Mesodermal cell (in vitro differentiated cells): Measurements from ENCODE around the gene TAF8.

Source experiments
- H3K27ac ChIP-seq: 2 replicates; pipeline ENCODE4 v1.7.0; 2013; ENCODE audit warnings: mild to moderate bottlenecking, low read depth, low read length, moderate library complexity; ENCODE audit not compliant: severe bottlenecking
- H3K36me3 ChIP-seq: 2 replicates; pipeline ENCODE4 v1.7.1; 2013; ENCODE audit warnings: mild to moderate bottlenecking, low read length, moderate library complexity; ENCODE audit not compliant: control insufficient read depth, insufficient read depth
- H3K4me1 ChIP-seq: one replicate; pipeline ENCODE4 v1.7.1; 2013; ENCODE audit warnings: mild to moderate bottlenecking, low read length; ENCODE audit not compliant: insufficient read depth, control insufficient read depth, poor library complexity, severe bottlenecking
- H3K4me3 ChIP-seq: 2 replicates; pipeline ENCODE4 v1.7.0; 2013; ENCODE audit warnings: low read length, control low read depth, mild to moderate bottlenecking; ENCODE audit not compliant: insufficient read depth, poor library complexity, severe bottlenecking; ENCODE audit errors: extremely low read depth
- H3K9me3 ChIP-seq: 2 replicates; pipeline ENCODE4 v1.7.1; 2013; ENCODE audit warnings: mild to moderate bottlenecking, low read length, moderate library complexity; ENCODE audit not compliant: control insufficient read depth
- WGBS, 2 experiments: methylation state at CpG; one replicate each; pipeline ENCODE4 v1.1.5; 2013; ENCODE audit warnings: missing lambda C conversion rate in 2 of 2; ENCODE audit not compliant: insufficient coverage in 2 of 2; 5-methylcytosine and 5-hydroxymethylcytosine counted together

Gene TAF8

DNA sequence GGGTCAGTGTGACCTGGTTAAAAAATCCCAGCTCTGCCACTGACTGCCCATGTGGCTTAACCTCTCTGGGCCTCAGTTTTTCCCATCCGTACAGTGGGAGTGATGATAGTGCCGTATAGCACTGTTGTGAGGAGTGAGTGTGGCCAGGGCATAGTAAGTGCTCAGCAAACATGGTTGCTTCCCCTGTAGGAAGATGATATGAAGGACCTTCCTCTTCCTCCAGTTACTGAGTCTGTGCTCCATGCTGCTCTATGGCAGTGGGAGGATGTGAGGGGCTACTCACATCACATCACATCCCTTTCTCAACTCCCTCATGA, 79.0 kb downstream of the TAF8 start:
- whole genome bisulfite sequencing, 2 experiments: 100% methylated on average over 1 to 2 of the region's 2 CpGs
- Histone ChIP-seq H3K4me3 (no peak overlapping the region), H3K9me3 (peaks cover 6% of the 10 kb centered on the region), H3K27ac (no peak overlapping the region), H3K4me1 (peaks cover 17% of the 10 kb centered on the region), H3K36me3 (no peaks in the 10 kb centered on the region)

GRCh38 chr6:42131531-42131930, 81.2 kb downstream of the TAF8 start:
- WGBS, 2 experiments: 86 to 91% methylated on average over 8 to 11 of the region's 11 CpGs
- H3K36me3 ChIP-seq: no peaks in the 10 kb centered on the region
- H3K9me3 ChIP-seq: peaks cover 6% of the 10 kb centered on the region
- no peak overlapping the region for H3K4me3 ChIP-seq
- H3K27ac ChIP-seq: peak overlapping the region; percentile 72
- H3K4me1 ChIP-seq: peaks cover 22% of the 10 kb centered on the region

GRCh38 chr6:42133926-42134325, 83.6 kb downstream of the TAF8 start:
- Histone ChIP-seq H3K9me3 (peaks cover 6% of the 10 kb centered on the region), H3K4me1 (peaks cover 36% of the 10 kb centered on the region), H3K27ac (no peak overlapping the region), H3K36me3 (no peaks in the 10 kb centered on the region), H3K4me3 (no peak overlapping the region)
- WGBS, 2 experiments: 88 to 94% methylated on average over 4 of the region's 4 CpGs

DNA sequence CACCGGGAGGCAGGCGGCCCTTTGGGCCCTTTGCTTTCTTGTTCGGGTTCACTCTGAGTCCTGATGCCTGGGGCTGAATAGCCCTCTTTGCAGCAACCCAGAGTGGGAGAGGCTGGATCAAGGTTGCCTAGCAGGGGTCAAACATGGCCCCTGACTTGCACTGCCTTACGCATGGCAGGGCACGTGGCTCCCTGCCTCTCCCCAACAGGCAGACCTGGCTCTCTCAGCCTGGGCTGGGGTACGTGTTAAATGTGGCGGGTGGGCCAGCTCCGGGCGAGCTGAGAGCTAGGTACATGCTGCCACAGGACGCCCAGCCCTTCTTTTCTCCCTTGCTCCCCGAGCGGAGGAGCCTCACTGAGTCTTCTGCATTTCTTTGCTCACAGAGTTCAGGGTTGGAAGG, 84.8 kb downstream of the TAF8 start:
- peaks cover 6% of the 10 kb centered on the region for H3K9me3 ChIP-seq
- H3K36me3 ChIP-seq: no peaks in the 10 kb centered on the region
- H3K27ac ChIP-seq: no peak overlapping the region
- WGBS, 2 experiments: 84 to 91% methylated on average over 7 to 9 of the region's 12 CpGs
- no peak overlapping the region for H3K4me3 ChIP-seq
- peaks cover 48% of the 10 kb centered on the region for H3K4me1 ChIP-seq

DNA sequence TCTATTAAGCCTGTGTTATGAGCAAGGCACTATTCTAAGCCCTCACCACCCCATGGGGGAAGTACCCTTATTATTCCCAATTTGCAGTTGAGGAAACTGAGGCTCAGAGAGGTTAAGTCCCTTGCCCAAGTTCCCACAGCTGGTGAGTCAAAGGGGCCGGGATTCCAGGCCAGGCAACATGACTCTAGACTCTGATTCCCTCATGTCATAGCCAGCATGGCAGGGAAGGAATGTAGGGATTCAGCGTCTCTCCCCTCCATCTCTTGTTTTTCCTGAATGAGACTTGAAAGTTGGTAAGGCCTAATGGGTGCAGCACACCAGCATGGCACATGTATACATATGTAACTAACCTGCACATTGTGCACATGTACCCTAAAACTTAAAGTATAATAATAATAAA, 85.4 kb downstream of the TAF8 start:
- no peak overlapping the region for H3K27ac ChIP-seq
- WGBS, 2 experiments: 65 to 83% methylated on average over 1 to 2 of the region's 2 CpGs

DNA sequence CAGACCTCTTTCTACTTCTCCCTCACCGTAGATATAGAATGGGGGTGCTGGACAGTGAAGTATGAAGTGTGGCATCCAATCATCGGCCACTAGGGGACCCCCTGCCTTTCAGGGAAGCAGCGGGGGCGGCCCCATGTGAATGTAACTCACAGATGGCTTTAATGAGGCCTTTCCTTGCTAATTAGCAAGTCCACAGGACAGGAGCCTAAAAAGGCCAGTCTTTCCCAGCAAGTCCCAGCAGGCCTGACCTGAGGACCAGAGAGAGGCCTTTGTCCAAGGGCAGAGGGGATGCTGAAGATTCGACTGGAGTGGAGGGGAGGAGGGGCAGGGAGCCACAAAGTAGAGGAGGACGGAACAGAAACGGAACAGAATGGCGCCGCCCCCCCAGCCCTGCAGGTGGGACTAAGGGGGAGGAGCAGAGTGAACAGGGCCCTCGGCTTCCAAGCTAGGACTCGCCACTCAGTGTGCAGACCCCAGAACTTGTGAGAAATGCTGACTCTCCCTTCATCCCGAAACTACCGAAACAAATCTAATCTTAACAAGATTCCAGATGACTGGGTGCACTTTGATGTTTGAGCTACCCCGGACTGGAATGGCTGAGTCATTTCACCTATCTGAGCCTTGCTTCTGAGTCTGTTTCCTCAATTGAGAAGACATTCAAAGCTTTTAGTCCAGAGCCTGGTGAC, 86.3 kb downstream of the TAF8 start:
- H3K27ac ChIP-seq: peak overlapping the region; percentile 92
- 7% methylated on average over 11 to 12 of the region's 14 CpGs for WGBS, 2 experiments
- no peak overlapping the region for H3K4me3 ChIP-seq
- H3K9me3 ChIP-seq: peaks cover 6% of the 10 kb centered on the region
- peaks cover 59% of the 10 kb centered on the region for H3K4me1 ChIP-seq
- no peaks in the 10 kb centered on the region for H3K36me3 ChIP-seq

More for the DNA sequence above, 85.4 kb downstream of the TAF8 start:
- peaks cover 6% of the 10 kb centered on the region for H3K9me3 ChIP-seq
- H3K36me3 ChIP-seq: no peaks in the 10 kb centered on the region
- H3K4me3 ChIP-seq: no peak overlapping the region
- peaks cover 53% of the 10 kb centered on the region for H3K4me1 ChIP-seq
